ENCODE data around the gene CCDC186. TPM values are rescaled to one million over a fixed set of nuclear protein-coding genes. Genes with fewer than 3 reads are reported as not detected.

The CCDC186 gene
- total RNA-seq, 1 experiment from 2014 or later = 20.9 TPM

DNA sequence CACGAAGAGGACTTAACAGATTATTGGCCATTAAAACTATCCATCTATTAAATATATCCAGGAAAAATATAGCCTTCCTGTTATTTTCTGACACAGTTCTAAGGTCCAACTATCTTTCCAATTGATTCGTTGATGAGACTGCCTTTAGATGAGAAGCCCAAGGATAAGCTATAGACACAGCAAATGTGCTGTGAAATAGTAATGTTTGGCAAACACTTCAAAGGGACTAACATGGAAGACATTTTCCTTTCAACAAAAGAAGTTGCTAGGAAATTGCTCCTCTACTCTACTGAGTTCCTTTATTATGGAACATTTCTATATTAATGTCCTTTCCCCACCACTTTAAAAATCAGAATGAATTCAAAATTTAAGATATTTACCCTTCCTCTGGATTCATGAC lies 38.5 kb downstream of the CCDC186 start:
- no peaks in the 10 kb centered on the region for H3K27me3 Mint-ChIP-seq (ENCODE audit: insufficient read depth, unreplicated experiment)
- no peak for TF ChIP-seq CTCF (IDR thresholded peaks at IDR 0.05; ENCODE audit: unreplicated experiment)
- no TSS peak for BruUV-seq (replicated peaks)

GRCh38 chr10:114131094-114131493 lies 42.9 kb downstream of the CCDC186 start:
- no TSS peak for BruUV-seq (replicated peaks)
- CTCF ChIA-PET = no interaction called here
- H3K27me3 Mint-ChIP-seq (ENCODE audit: insufficient read depth, unreplicated experiment) = no peaks in the 10 kb centered on the region

More for the DNA sequence above, 38.5 kb downstream of the CCDC186 start:
- Mint-ChIP-seq H3K4me1 (ENCODE audit: insufficient read depth, unreplicated experiment) (no peaks in the 10 kb centered on the region), H3K4me3 (ENCODE audit: unreplicated experiment) (no peak overlapping the region), H3K36me3 (ENCODE audit: insufficient read depth, unreplicated experiment) (peaks cover 53% of the 10 kb centered on the region), H3K27ac (ENCODE audit: low read depth, unreplicated experiment) (no peak overlapping the region), H3K9me3 (ENCODE audit: unreplicated experiment) (no peaks in the 10 kb centered on the region)
- no peak for DNase-seq (ENCODE audit: unreplicated experiment)
- intact Hi-C loops (cut with micrococcal nuclease) = no loop called here
- ChIA-PET CTCF (interaction anchor here (0.7 kb wide), 1 partner anchor 156 kb away, joined by 3 read pairs; no protein-coding TSS in a partner anchor), POLR2A (no interaction called here)

DNA sequence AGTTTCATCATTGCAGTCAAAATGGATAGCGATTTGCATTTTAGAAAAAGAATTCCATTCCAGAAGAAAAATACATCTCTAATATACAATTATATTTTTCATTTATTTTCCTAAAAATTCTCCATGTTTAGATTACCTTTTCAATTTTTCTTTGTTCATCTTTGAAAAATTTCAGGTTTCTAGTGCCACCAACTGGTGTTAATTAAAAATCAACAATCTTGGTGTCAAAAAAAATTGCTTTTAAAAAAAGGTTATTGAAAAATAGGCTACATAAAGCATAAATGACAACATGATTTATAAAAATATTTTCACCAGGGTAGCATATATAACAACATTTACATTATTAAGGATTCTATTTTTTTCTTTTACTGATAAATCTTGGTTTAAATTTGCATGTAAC lies 53.0 kb downstream of the CCDC186 start:
- H3K27me3 Mint-ChIP-seq (ENCODE audit: insufficient read depth, unreplicated experiment) = no peaks in the 10 kb centered on the region
- H3K36me3 Mint-ChIP-seq (ENCODE audit: insufficient read depth, unreplicated experiment) = peaks cover 27% of the 10 kb centered on the region
- no peak overlapping the region for H3K27ac Mint-ChIP-seq (ENCODE audit: low read depth, unreplicated experiment)
- no peaks in the 10 kb centered on the region for H3K9me3 Mint-ChIP-seq (ENCODE audit: unreplicated experiment)
- no TSS peak for BruUV-seq (replicated peaks)
- no peaks in the 10 kb centered on the region for H3K4me1 Mint-ChIP-seq (ENCODE audit: insufficient read depth, unreplicated experiment)
- intact Hi-C loops (cut with micrococcal nuclease) = no loop called here
- POLR2A ChIA-PET = no interaction called here
- no peak for DNase-seq (ENCODE audit: unreplicated experiment)
- CTCF ChIA-PET = no interaction called here
- no peak overlapping the region for H3K4me3 Mint-ChIP-seq (ENCODE audit: unreplicated experiment)
- no peak for TF ChIP-seq CTCF (IDR thresholded peaks at IDR 0.05; ENCODE audit: unreplicated experiment)

More at GRCh38 chr10:114131094-114131493, 42.9 kb downstream of the CCDC186 start:
- POLR2A ChIA-PET = interaction anchor here (0.9 kb wide), 1 partner anchor 20 kb away, joined by 3 read pairs; no protein-coding TSS in a partner anchor
- H3K4me1 Mint-ChIP-seq (ENCODE audit: insufficient read depth, unreplicated experiment) = no peaks in the 10 kb centered on the region
- no peaks in the 10 kb centered on the region for H3K9me3 Mint-ChIP-seq (ENCODE audit: unreplicated experiment)
- peaks cover 72% of the 10 kb centered on the region for H3K36me3 Mint-ChIP-seq (ENCODE audit: insufficient read depth, unreplicated experiment)
- no peak for DNase-seq (ENCODE audit: unreplicated experiment)
- no peak overlapping the region for H3K27ac Mint-ChIP-seq (ENCODE audit: low read depth, unreplicated experiment)
- no peak overlapping the region for H3K4me3 Mint-ChIP-seq (ENCODE audit: unreplicated experiment)
- intact Hi-C loops (cut with micrococcal nuclease) = no loop called here
- TF ChIP-seq CTCF (IDR thresholded peaks at IDR 0.05; ENCODE audit: unreplicated experiment) = no peak

DNA sequence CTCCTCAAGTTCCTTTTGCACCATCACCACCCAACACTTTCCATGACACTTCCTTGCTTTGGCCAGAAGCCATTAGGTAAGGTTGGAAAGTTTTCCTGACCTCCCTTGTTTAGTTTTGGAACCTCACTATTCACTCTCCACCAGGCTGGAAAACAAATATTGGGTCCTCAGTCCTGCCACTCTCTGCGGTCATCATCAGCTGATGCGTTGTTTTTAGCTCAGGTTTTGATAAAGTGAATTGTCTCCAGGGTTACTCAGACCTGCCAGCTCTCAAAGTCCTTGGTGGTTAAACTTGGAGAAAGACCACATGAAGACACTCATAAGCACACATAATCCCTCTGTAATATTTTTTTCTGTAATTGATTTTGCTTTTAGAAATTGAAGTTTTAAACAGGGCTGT lies 55.5 kb downstream of the CCDC186 start:
- no peak overlapping the region for H3K4me3 Mint-ChIP-seq (ENCODE audit: unreplicated experiment)
- no peak for TF ChIP-seq CTCF (IDR thresholded peaks at IDR 0.05; ENCODE audit: unreplicated experiment)
- BruUV-seq (replicated peaks) = no TSS peak
- DNase-seq (ENCODE audit: unreplicated experiment) = no peak
- H3K4me1 Mint-ChIP-seq (ENCODE audit: insufficient read depth, unreplicated experiment) = no peaks in the 10 kb centered on the region
- H3K27me3 Mint-ChIP-seq (ENCODE audit: insufficient read depth, unreplicated experiment) = no peaks in the 10 kb centered on the region
- no peaks in the 10 kb centered on the region for H3K9me3 Mint-ChIP-seq (ENCODE audit: unreplicated experiment)
- peaks cover 10% of the 10 kb centered on the region for H3K36me3 Mint-ChIP-seq (ENCODE audit: insufficient read depth, unreplicated experiment)
- ChIA-PET POLR2A (no interaction called here), CTCF (interaction anchor here (0.6 kb wide), 1 partner anchor 252 kb away, joined by 3 read pairs; no protein-coding TSS in a partner anchor)
- H3K27ac Mint-ChIP-seq (ENCODE audit: low read depth, unreplicated experiment) = no peak overlapping the region
- intact Hi-C loops (cut with micrococcal nuclease) = no loop called here
